Keratinocyte (primary cell): ENCODE data around the gene STS.

Experiments used
- EZH2 ChIP-seq: IDR thresholded peaks from one replicate; pipeline ENCODE4 v1.6.1; 2012; ENCODE audit warnings: inconsistent platforms, mild to moderate bottlenecking, low read length, moderate library complexity
- TF ChIP-seq, protein P1 (sequence below), 3 experiments: IDR thresholded peaks in 1 of 3; conservative IDR thresholded peaks in 1 of 3; optimal IDR thresholded peaks in 1 of 3; 2 replicates in 2 of 3; 3 replicates in 1 of 3; pipeline versions ENCODE3 to v1.5.1; 2011; ENCODE audit warnings: low read length in 3 of 3, mild to moderate bottlenecking in 3 of 3, moderate library complexity in 2 of 3, control low read depth in 1 of 3, inconsistent platforms in 1 of 3; ENCODE audit not compliant: insufficient read depth in 2 of 3; ENCODE audit errors: extremely low read depth in 1 of 3

DNA sequence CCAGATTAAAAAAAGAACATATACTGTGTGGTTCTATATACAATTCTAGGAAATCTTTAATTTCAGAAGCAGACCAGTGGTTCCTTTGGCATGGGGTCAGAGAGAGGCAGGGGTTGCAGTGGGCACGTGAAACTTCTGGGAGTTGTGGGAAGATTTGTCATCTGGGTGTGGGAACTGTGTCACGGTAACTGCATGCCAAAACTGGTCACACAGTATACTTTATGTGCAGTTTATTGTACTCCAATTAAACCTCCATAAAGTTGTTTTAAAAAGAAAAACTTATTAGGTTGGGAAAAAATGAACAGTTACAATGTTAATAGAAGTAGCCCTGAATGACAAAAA, 26.7 kb upstream of the STS start:
- TF ChIP-seq EZH2: no peak
- TF ChIP-seq, protein P1, sequence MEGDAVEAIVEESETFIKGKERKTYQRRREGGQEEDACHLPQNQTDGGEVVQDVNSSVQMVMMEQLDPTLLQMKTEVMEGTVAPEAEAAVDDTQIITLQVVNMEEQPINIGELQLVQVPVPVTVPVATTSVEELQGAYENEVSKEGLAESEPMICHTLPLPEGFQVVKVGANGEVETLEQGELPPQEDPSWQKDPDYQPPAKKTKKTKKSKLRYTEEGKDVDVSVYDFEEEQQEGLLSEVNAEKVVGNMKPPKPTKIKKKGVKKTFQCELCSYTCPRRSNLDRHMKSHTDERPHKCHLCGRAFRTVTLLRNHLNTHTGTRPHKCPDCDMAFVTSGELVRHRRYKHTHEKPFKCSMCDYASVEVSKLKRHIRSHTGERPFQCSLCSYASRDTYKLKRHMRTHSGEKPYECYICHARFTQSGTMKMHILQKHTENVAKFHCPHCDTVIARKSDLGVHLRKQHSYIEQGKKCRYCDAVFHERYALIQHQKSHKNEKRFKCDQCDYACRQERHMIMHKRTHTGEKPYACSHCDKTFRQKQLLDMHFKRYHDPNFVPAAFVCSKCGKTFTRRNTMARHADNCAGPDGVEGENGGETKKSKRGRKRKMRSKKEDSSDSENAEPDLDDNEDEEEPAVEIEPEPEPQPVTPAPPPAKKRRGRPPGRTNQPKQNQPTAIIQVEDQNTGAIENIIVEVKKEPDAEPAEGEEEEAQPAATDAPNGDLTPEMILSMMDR (optimal IDR thresholded peaks at IDR 0.05 in 1 of 3, IDR thresholded peaks at IDR 0.05 in 1 of 3, conservative IDR thresholded peaks at IDR 0.05 in 1 of 3; ENCODE audit: extremely low read depth in 1 of 3, insufficient read depth in 2 of 3, low read length in 3 of 3): no peak
